GM18858 (cell line): ENCODE measurements around the gene PISD.

Experiments used
- ATAC-seq: cut with Tn5 transposase; IDR thresholded peaks from one replicate; pipeline ENCODE4 v1.9.1; 2021; ENCODE audit not compliant: unreplicated experiment

Gene PISD

GRCh38 chr22:31652911-31653684 is 8.9 kb downstream of the PISD start:
- ATAC-seq, result no peak

GRCh38 chr22:31652088-31652487 is 9.9 kb downstream of the PISD start:
- ATAC-seq, result no peak

- no peak for ATAC-seq
Measured at GRCh38 chr22:31651664-31652063, 10.4 kb downstream of the PISD start.

GRCh38 chr22:31650391-31650790 is 11.6 kb downstream of the PISD start:
- ATAC-seq, result no peak

- no peak for ATAC-seq
Measured at GRCh38 chr22:31647523-31648320, 14.3 kb downstream of the PISD start.

- no peak for ATAC-seq
Measured at GRCh38 chr22:31647066-31647465, 14.9 kb downstream of the PISD start.

- ATAC-seq, result peak; percentile 55
Measured at GRCh38 chr22:31646186-31647019, 15.6 kb downstream of the PISD start.

- ATAC-seq, result no peak
Measured at GRCh38 chr22:31639436-31640039, 22.5 kb downstream of the PISD start.

- ATAC-seq, result no peak
Measured at GRCh38 chr22:31637891-31638618, 24.0 kb downstream of the PISD start.

GRCh38 chr22:31637447-31637890 is 24.5 kb downstream of the PISD start:
- ATAC-seq, result peak; percentile 61

GRCh38 chr22:31635638-31636306 is 26.2 kb downstream of the PISD start:
- no peak for ATAC-seq

- no peak for ATAC-seq
Measured at GRCh38 chr22:31631436-31631835, 30.6 kb downstream of the PISD start.

- peak; percentile 38 for ATAC-seq
Measured at GRCh38 chr22:31630331-31631329, 31.4 kb downstream of the PISD start.

- no peak for ATAC-seq
Measured at GRCh38 chr22:31629741-31630184, 32.3 kb downstream of the PISD start.

- no peak for ATAC-seq
Measured at GRCh38 chr22:31628969-31629708, 32.9 kb downstream of the PISD start.

- no peak for ATAC-seq
Measured at GRCh38 chr22:31628362-31628761, 33.7 kb downstream of the PISD start.

GRCh38 chr22:31627223-31627731 is 34.7 kb downstream of the PISD start:
- ATAC-seq, result no peak
